Stimulated activated CD4-positive, alpha-beta T cell treated with anti-CD3 and anti-CD28 coated beads, Interleukin-4, amount 100 ng/mL, for 4 hours (primary cell): ENCODE results near the gene TRAM2.
A peak's percentile ranks its signal among the peaks of the same experiment; 100 is the strongest.

Experiments used
- DNase-seq, 2 experiments: peaks; one replicate each; pipeline ENCODE4 v3.0.0-alpha.2; 2020

The TRAM2 gene

GRCh38 chr6:52524918-52525317, 51.9 kb downstream of the TRAM2 start:
- DNase-seq: no peak

- DNase-seq: no peak
Measured at GRCh38 chr6:52523378-52524142, 53.3 kb downstream of the TRAM2 start.

GRCh38 chr6:52522655-52523054, 54.2 kb downstream of the TRAM2 start:
- no peak for DNase-seq

GRCh38 chr6:52522151-52522626, 54.7 kb downstream of the TRAM2 start:
- no peak for DNase-seq

GRCh38 chr6:52519618-52520017, 57.2 kb downstream of the TRAM2 start:
- DNase-seq: no peak

- DNase-seq: no peak
Measured at GRCh38 chr6:52518279-52518945, 58.4 kb downstream of the TRAM2 start.

- peak; percentile 6 to 47 for DNase-seq
Measured at GRCh38 chr6:52517502-52518278, 59.2 kb downstream of the TRAM2 start.

GRCh38 chr6:52516943-52517342, 59.9 kb downstream of the TRAM2 start:
- no peak for DNase-seq

- DNase-seq: no peak
Measured at GRCh38 chr6:52516269-52516668, 60.6 kb downstream of the TRAM2 start.

- no peak for DNase-seq
Measured at GRCh38 chr6:52515219-52515960, 61.5 kb downstream of the TRAM2 start.

- DNase-seq: no peak
Measured at GRCh38 chr6:52514514-52514913, 62.3 kb downstream of the TRAM2 start.

GRCh38 chr6:52513896-52514295, 63.0 kb downstream of the TRAM2 start:
- DNase-seq: no peak

- DNase-seq: no peak
Measured at GRCh38 chr6:52513464-52513863, 63.4 kb downstream of the TRAM2 start.

GRCh38 chr6:52512199-52512598, 64.7 kb downstream of the TRAM2 start:
- DNase-seq: no peak

- DNase-seq: no peak
Measured at GRCh38 chr6:52511572-52512151, 65.2 kb downstream of the TRAM2 start.

GRCh38 chr6:52511163-52511562, 65.7 kb downstream of the TRAM2 start:
- DNase-seq: no peak

- DNase-seq: no peak
Measured at GRCh38 chr6:52510213-52510562, 66.7 kb downstream of the TRAM2 start.

- DNase-seq: no peak
Measured at GRCh38 chr6:52509281-52510212, 67.3 kb downstream of the TRAM2 start.

GRCh38 chr6:52508261-52508739, 68.6 kb downstream of the TRAM2 start:
- no peak for DNase-seq

- DNase-seq: no peak
Measured at GRCh38 chr6:52507557-52508260, 69.2 kb downstream of the TRAM2 start.

GRCh38 chr6:52506476-52506875, 70.4 kb downstream of the TRAM2 start:
- no peak for DNase-seq
